Stimulated activated CD8-positive, alpha-beta memory T cell treated with anti-CD3 and anti-CD28 coated beads, Interleukin-4, amount 100 ng/mL, for 4 hours (primary cell): ENCODE measurements around the gene AWAT2.

Experiments
- DNase-seq, 2 donors: peaks; one replicate each; pipeline ENCODE4 v3.0.0-alpha.2; 2020; ENCODE audit warnings: low read depth in 2 of 2, low spot score in 1 of 2

The AWAT2 gene

GRCh38 chrX:70049925-70050324 is at the start of gene AWAT2:
TSS of gene AWAT2 (minus strand) at chrX:70049938. CDS start at chrX:70049932, 6 bp downstream.
- no peak for DNase-seq

- DNase-seq, result no peak
Observed at GRCh38 chrX:70096052-70096451, 46.3 kb upstream of the AWAT2 start.

GRCh38 chrX:70092247-70092646 is 42.5 kb upstream of the AWAT2 start:
- DNase-seq, result no peak

GRCh38 chrX:70089604-70090297 is 40.0 kb upstream of the AWAT2 start:
- DNase-seq, result no peak

GRCh38 chrX:70088751-70089150 is 39.0 kb upstream of the AWAT2 start:
- DNase-seq, result no peak

- DNase-seq, result no peak
Observed at GRCh38 chrX:70087857-70088630, 38.3 kb upstream of the AWAT2 start.

- no peak for DNase-seq
Observed at GRCh38 chrX:70084592-70085240, 35.0 kb upstream of the AWAT2 start.

- DNase-seq, result no peak
Observed at GRCh38 chrX:70082723-70083122, 33.0 kb upstream of the AWAT2 start.

- DNase-seq, result no peak
Observed at GRCh38 chrX:70079870-70080269, 30.1 kb upstream of the AWAT2 start.

GRCh38 chrX:70079297-70079696 is 29.6 kb upstream of the AWAT2 start:
- DNase-seq, result no peak

GRCh38 chrX:70066646-70067045 is 16.9 kb upstream of the AWAT2 start:
- DNase-seq, result no peak

- DNase-seq, result no peak
Observed at GRCh38 chrX:70062961-70063550, 13.3 kb upstream of the AWAT2 start.

GRCh38 chrX:70062076-70062475 is 12.3 kb upstream of the AWAT2 start, which contains the start of gene OTUD6A:
TSS of gene OTUD6A (plus strand) at chrX:70062457. CDS start at chrX:70062525, 68 bp downstream.
- DNase-seq, result no peak

- DNase-seq, result no peak
Observed at GRCh38 chrX:70054391-70054790, 4.7 kb upstream of the AWAT2 start.

GRCh38 chrX:70052895-70053615 is 3.3 kb upstream of the AWAT2 start:
- DNase-seq, result no peak

GRCh38 chrX:70049406-70049805 is 332 bp downstream of the AWAT2 start:
- no peak for DNase-seq

- DNase-seq, result no peak
Observed at GRCh38 chrX:70046978-70047377, 2.8 kb downstream of the AWAT2 start.

GRCh38 chrX:70044541-70045245 is 5.0 kb downstream of the AWAT2 start:
- DNase-seq, result no peak

GRCh38 chrX:70043685-70044084 is 6.1 kb downstream of the AWAT2 start:
- DNase-seq, result no peak
